Skeletal muscle tissue (tissue), 4 donors: ENCODE data around the gene SHOC2. TPM values are rescaled to one million over a fixed set of nuclear protein-coding genes. Genes with fewer than 3 reads are reported as not detected.

Source experiments
- H3K27ac ChIP-seq: one replicate; pipeline ENCODE4 v1.7.0; 2013; ENCODE audit warnings: mild to moderate bottlenecking, low read depth, low read length, inconsistent platforms
- H3K27me3 ChIP-seq, 3 donors: one replicate each; pipeline ENCODE4 v1.7.0; 2013; ENCODE audit warnings: low read length in 3 of 3; ENCODE audit not compliant: control insufficient read depth in 3 of 3, insufficient read depth in 3 of 3
- H3K36me3 ChIP-seq, 3 donors: one replicate each; pipeline ENCODE4 v1.7.0; 2013; ENCODE audit warnings: low read length in 3 of 3; ENCODE audit not compliant: control insufficient read depth in 3 of 3, insufficient read depth in 3 of 3
- H3K4me1 ChIP-seq, 3 donors: one replicate each; pipeline ENCODE4 v1.7.0; 2013; ENCODE audit warnings: low read length in 3 of 3, mild to moderate bottlenecking in 3 of 3; ENCODE audit not compliant: control insufficient read depth in 3 of 3, insufficient read depth in 3 of 3
- H3K4me3 ChIP-seq, 3 donors: one replicate each; pipeline ENCODE4 v1.7.0; 2013; ENCODE audit warnings: low read length in 3 of 3
- H3K9ac ChIP-seq, 3 donors: one replicate each; pipeline ENCODE4 v1.7.0; 2013; ENCODE audit warnings: low read length in 3 of 3, mild to moderate bottlenecking in 3 of 3, moderate library complexity in 2 of 3, low read depth in 1 of 3
- H3K9me3 ChIP-seq, 3 donors: one replicate each; pipeline ENCODE4 v1.7.0; 2013; ENCODE audit warnings: low read length in 3 of 3; ENCODE audit not compliant: control insufficient read depth in 3 of 3
- total RNA-seq: library from RNA; depleted of rRNA; stranded (reverse); fragments of >200 nt; gene quantifications from one replicate; pipeline ENCODE4 v1.2.3, GENCODE V29; 2014
- donor health status: Osteomylitis.

The SHOC2 gene
- total RNA-seq, 1 donor from 2014 or later = 47.5 TPM

DNA sequence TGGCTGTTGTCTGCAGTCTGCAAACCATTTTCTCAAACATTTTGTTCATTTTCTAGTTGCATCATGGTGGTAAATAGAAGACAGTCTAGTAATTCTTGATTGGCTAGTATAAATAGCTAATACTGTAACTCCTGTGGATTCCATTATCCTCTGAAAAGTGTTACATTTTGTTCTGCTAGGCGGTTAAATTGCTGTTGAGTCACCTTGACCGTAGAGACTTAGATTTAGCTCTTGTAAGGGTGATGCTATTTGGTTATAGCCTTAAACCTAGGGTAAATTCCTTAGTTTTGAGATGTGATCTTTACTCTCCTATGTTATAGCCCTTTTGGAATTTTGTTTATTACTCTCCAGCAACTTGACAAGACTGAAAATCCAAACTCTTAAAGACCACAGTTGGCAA is 58.8 kb downstream of the SHOC2 start:
- peaks cover 0 to 4% (median 0%) of the 10 kb centered on the region in 3 donors for H3K4me1 ChIP-seq
- no peaks in the 10 kb centered on the region for H3K9me3 ChIP-seq
- H3K9ac ChIP-seq = no peak overlapping the region
- H3K36me3 ChIP-seq = no peaks in the 10 kb centered on the region
- H3K27me3 ChIP-seq = no peaks in the 10 kb centered on the region
- H3K27ac ChIP-seq = no peak overlapping the region
- H3K4me3 ChIP-seq = no peak overlapping the region

DNA sequence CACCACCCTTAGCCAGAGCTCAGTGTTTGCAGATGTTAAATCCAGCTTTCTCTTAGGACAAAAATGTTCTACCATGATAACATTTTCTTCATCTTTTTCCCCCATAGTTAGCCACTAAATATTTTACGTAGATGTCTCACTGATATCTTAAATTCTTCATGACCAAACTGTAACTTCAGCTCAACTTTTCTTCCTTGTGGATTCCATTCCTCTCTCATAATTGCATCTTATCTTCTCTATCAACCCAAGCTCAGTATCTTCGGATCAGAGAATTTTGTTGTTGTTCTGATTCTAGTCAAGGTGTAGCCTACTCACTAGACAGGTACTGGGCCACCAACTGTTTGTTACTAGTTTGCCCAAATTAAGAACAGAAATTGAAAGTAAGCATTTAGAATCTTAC is 60.2 kb downstream of the SHOC2 start:
- H3K4me3 ChIP-seq = no peak overlapping the region
- no peak overlapping the region for H3K9ac ChIP-seq
- H3K9me3 ChIP-seq = no peaks in the 10 kb centered on the region
- H3K27ac ChIP-seq = no peak overlapping the region
- peaks cover 0 to 4% (median 0%) of the 10 kb centered on the region in 3 donors for H3K4me1 ChIP-seq
- no peaks in the 10 kb centered on the region for H3K27me3 ChIP-seq
- no peaks in the 10 kb centered on the region for H3K36me3 ChIP-seq

DNA sequence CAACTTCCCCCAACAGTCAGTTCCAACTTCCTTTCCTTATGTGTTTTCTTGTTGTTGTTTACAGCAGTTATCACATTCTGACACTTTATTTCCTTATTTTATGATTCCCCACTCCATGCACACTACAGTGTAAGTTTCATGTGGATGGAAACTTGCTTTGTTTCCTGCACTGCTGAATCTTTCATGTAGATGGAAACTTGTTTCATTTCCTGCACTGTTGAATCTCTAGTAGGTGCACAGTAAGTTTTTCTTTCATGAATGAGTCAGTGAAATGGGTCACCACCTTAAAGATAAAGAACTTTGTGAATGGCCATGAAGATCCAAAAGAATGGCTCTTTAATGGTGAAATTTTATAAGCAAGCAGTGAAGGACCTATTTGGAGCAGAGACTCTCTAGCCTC is 61.4 kb downstream of the SHOC2 start:
- no peaks in the 10 kb centered on the region for H3K27me3 ChIP-seq
- no peak overlapping the region for H3K4me3 ChIP-seq
- H3K9ac ChIP-seq = no peak overlapping the region

DNA sequence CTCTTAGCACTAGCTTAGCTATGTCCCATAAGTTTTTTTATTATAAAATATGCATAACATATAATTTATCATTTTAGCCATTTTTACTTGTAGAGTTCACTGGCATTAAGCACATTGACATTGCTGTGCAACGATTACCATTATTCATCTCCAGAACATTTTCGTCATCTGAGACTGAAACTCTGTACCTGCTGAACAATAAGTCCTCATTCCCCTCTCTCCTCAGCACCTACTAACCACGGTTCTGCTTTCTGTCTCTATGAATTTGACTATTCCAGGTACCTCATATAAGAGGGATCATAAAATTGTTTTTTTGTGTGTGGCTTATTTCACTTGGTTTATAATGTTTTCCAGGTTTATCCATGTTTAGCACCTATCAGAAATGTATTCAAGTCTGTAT is 64.1 kb downstream of the SHOC2 start:
- H3K27me3 ChIP-seq = no peaks in the 10 kb centered on the region
- no peak overlapping the region for H3K9ac ChIP-seq
- H3K9me3 ChIP-seq = no peaks in the 10 kb centered on the region
- H3K27ac ChIP-seq = no peak overlapping the region
- H3K4me1 ChIP-seq = peaks cover 0 to 3% (median 0%) of the 10 kb centered on the region in 3 donors
- H3K36me3 ChIP-seq = no peaks in the 10 kb centered on the region
- no peak overlapping the region for H3K4me3 ChIP-seq

More for the DNA sequence above, 61.4 kb downstream of the SHOC2 start:
- Histone ChIP-seq H3K27ac (no peak overlapping the region), H3K36me3 (no peaks in the 10 kb centered on the region), H3K4me1 (peaks cover 0 to 4% (median under 1%) of the 10 kb centered on the region in 3 donors), H3K9me3 (no peaks in the 10 kb centered on the region)

DNA sequence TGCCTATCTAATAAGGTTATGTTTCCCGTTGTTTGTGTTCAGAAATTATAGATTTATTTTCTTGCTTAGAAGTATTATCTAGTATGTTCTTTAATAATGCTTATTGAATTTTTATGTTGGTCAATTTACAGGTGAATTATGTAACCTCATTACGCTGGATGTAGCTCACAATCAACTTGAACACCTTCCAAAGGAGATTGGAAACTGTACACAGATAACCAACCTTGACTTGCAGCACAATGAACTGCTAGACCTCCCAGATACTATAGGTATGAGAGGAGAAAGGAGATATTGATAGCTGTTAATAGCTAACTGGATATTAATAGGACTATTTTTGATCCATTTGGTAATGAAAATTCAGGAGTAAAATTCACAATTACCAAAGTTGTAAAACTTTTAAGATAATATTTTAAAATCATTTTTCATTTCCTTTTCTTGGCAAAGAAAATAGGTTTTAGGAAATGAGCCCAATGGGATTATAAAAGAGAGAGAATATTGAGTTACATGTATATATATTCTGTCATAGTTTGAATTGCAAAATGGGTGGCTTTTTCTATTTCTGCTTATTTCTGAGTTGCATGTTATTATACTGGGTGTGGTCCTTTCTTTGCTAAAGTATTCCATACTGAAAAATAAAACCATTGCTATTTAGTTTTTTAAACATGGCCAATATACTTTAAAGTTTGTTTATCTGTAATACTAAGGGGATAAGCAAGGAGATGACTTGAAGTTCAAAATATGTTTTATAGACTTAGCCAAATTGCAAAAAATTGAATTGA is 66.3 kb downstream of the SHOC2 start:
- H3K9me3 ChIP-seq = no peaks in the 10 kb centered on the region

DNA sequence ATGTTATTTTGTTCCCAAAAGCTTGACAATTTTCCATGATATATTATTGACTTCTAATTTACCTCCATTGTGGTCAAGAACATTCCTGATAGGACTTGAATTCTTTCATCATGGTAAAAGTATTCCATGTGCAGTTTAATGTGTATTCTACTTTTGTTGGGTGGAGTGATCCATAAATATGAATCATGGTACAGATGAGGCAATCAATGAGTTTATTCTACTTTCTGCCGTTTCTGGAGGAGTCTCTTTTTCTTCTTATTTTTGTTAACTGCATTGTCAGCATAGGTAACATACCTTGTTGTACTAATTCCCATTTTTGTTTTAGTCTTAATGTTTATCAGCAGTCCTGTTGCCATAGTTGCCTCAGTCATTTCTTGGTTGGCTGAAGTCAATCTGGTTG is 69.6 kb downstream of the SHOC2 start:
- H3K36me3 ChIP-seq = no peaks in the 10 kb centered on the region
- no peaks in the 10 kb centered on the region for H3K27me3 ChIP-seq
- H3K4me3 ChIP-seq = no peak overlapping the region
- H3K4me1 ChIP-seq = peaks cover 0 to 3% (median 0%) of the 10 kb centered on the region in 3 donors
- no peaks in the 10 kb centered on the region for H3K9me3 ChIP-seq
- H3K9ac ChIP-seq = no peak overlapping the region
- H3K27ac ChIP-seq = no peak overlapping the region

More for the DNA sequence above, 66.3 kb downstream of the SHOC2 start:
- H3K36me3 ChIP-seq = no peaks in the 10 kb centered on the region
- no peak overlapping the region for H3K27ac ChIP-seq
- no peaks in the 10 kb centered on the region for H3K27me3 ChIP-seq
- H3K9ac ChIP-seq = no peak overlapping the region
- H3K4me3 ChIP-seq = no peak overlapping the region
- H3K4me1 ChIP-seq = peaks cover 0 to 3% (median 0%) of the 10 kb centered on the region in 3 donors

DNA sequence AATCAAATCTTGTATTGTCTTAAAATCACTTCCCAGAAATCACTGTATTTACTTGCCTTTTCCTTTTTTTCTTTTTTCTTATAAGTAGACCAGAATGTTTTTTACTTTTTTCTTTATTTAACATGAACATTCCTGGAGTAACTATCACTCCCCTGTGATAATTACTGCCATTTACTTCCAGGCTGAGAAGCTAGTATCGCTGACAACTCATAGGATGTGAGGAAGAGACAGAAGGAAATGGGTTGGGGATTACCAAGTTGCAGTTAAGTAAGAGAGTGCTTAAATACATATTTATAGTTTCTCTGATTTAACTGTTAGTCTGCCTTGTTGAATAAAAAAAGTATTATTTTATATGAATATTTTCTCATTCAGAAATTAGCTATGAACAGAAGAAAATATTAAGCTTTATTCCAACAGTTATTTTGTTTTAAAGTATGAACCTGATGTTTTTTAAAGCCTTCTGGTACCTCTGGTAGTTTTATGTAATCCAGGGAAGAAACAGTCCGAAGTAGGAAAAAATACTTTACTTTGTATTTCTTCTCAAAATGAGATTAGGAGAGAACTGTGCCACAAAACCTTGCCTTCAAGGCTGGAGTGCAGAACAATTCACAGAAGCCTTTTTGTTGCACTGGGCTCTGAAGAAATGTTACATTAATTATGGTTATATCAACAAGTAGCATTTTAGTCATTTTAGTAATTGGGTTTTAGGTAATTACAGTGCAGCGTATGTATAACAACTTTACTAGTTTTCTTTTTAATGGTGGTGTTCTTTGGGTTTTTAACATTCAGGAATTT is 72.8 kb downstream of the SHOC2 start:
- H3K27ac ChIP-seq = no peak overlapping the region
- no peaks in the 10 kb centered on the region for H3K36me3 ChIP-seq
- no peaks in the 10 kb centered on the region for H3K4me1 ChIP-seq
- no peaks in the 10 kb centered on the region for H3K9me3 ChIP-seq
- no peak overlapping the region for H3K4me3 ChIP-seq
- no peaks in the 10 kb centered on the region for H3K27me3 ChIP-seq
- H3K9ac ChIP-seq = no peak overlapping the region

DNA sequence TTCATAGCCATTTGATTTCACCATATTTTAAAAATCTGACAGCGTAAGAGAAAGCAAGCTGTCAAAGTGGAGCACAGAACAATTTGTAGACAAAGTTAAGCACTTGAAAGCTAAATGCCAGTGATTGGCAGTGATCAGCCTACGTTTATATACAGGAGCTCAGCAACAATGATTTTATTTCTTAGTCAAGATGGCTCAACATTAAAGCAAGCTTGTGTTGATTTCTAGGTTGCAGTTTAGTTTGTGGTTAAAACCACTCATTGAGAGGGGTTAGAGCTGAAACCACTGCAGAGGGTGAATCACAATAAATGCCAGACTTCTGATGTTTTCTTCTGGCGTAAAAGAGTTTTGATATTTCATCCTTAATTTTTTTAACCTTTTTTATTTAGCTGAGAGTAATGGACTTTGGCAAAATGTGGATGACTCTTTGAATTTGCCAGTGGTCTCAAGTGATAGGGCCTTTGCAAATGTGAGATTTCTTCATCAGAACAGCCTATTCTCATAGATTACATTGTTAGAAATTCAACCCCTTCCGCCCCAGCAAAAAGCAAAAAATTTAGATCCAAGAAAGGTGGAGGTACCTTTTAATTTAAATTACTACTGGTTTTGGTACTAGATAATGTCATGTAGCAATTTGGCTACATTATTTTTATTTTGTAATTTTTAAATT is 73.8 kb downstream of the SHOC2 start:
- no peaks in the 10 kb centered on the region for H3K27me3 ChIP-seq
- no peaks in the 10 kb centered on the region for H3K9me3 ChIP-seq

DNA sequence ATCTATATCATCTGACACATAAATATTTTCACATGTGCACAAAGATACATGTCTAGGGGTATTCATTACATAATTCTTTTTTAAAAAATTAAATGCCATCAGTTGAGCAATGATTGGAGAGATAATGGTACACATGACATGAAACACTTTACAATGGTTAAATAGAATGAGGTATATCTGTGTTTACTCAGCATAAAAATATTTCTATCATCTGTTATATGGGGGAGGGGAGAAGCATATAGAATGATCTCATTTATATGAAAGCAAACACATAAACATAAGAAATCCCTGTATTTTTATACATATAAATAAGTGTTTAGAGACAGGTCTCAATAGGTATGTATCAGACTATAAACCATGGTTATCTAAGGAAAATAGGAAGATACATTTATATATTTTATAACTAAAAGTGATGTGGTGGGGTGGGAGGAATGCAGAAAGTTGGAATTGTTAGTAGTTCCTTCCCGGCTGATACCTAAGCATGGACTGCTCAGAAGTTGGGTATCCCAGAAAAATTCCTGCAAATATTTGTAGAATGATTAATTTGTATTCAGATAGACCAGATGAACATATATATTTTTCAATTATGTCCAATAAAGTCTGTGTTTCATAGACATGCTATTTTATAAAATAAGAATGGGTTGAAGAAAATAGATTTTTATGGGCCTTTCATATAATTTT is 75.1 kb downstream of the SHOC2 start:
- Histone ChIP-seq H3K9ac (no peak overlapping the region), H3K9me3 (no peaks in the 10 kb centered on the region), H3K36me3 (no peaks in the 10 kb centered on the region), H3K4me3 (no peak overlapping the region), H3K27ac (no peak overlapping the region), H3K4me1 (no peaks in the 10 kb centered on the region), H3K27me3 (no peaks in the 10 kb centered on the region)

More for the DNA sequence above, 73.8 kb downstream of the SHOC2 start:
- no peak overlapping the region for H3K27ac ChIP-seq
- no peak overlapping the region for H3K9ac ChIP-seq
- no peaks in the 10 kb centered on the region for H3K36me3 ChIP-seq
- no peaks in the 10 kb centered on the region for H3K4me1 ChIP-seq
- H3K4me3 ChIP-seq = no peak overlapping the region
